ENCODE data around the gene CLEC17A.

CLEC17A gene

GRCh38 chr19:14639536-14640277 is 56.8 kb downstream of the CLEC17A start:
- DNase-seq = no peak
- intact Hi-C loops (cut with DNase I) = no loop called here

GRCh38 chr19:14648506-14648905 is 65.6 kb downstream of the CLEC17A start:
- intact Hi-C loops (cut with DNase I) = no loop called here
- no peak for DNase-seq

- intact Hi-C loops (cut with DNase I) = no loop called here
Measured at GRCh38 chr19:14649020-14649419, 66.1 kb downstream of the CLEC17A start.

GRCh38 chr19:14650161-14650560 is 67.3 kb downstream of the CLEC17A start:
- DNase-seq = no peak
- intact Hi-C loops (cut with DNase I) = no loop called here

More at GRCh38 chr19:14649020-14649419, 66.1 kb downstream of the CLEC17A start:
- DNase-seq = no peak

GRCh38 chr19:14654786-14655560 is 72.1 kb downstream of the CLEC17A start:
- intact Hi-C loops (cut with DNase I) = no loop called here
- DNase-seq = no peak

GRCh38 chr19:14655726-14656125 is 72.8 kb downstream of the CLEC17A start:
- DNase-seq = no peak
- intact Hi-C loops (cut with DNase I) = no loop called here

GRCh38 chr19:14659874-14660489 is 77.1 kb downstream of the CLEC17A start:
- no peak for DNase-seq
- intact Hi-C loops (cut with DNase I) = no loop called here

GRCh38 chr19:14661372-14661924 is 78.6 kb downstream of the CLEC17A start:
- intact Hi-C loops (cut with DNase I) = no loop called here

More at GRCh38 chr19:14661372-14661924, 78.6 kb downstream of the CLEC17A start:
- no peak for DNase-seq

All from posterior cingulate gyrus (tissue), 11 donors.